HG02852 (cell line): ENCODE data around the gene SPRY2.

Experiments used
- ATAC-seq: cut with Tn5 transposase; IDR thresholded peaks from one replicate; pipeline ENCODE4 v1.9.1; 2021; ENCODE audit warnings: mild to moderate bottlenecking, moderate library complexity; ENCODE audit not compliant: unreplicated experiment

SPRY2 gene

GRCh38 chr13:80314711-80315653 is 25.9 kb downstream of the SPRY2 start:
- no peak for ATAC-seq

GRCh38 chr13:80313668-80314256 is 27.2 kb downstream of the SPRY2 start:
- no peak for ATAC-seq

GRCh38 chr13:80312967-80313366 is 28.0 kb downstream of the SPRY2 start:
- no peak for ATAC-seq

GRCh38 chr13:80312012-80312704 is 28.8 kb downstream of the SPRY2 start:
- ATAC-seq = no peak

GRCh38 chr13:80309926-80310325 is 31.0 kb downstream of the SPRY2 start:
- ATAC-seq = no peak

GRCh38 chr13:80307401-80307987 is 33.4 kb downstream of the SPRY2 start:
- no peak for ATAC-seq

GRCh38 chr13:80306337-80306972 is 34.5 kb downstream of the SPRY2 start:
- ATAC-seq = no peak

GRCh38 chr13:80305737-80306136 is 35.2 kb downstream of the SPRY2 start:
- no peak for ATAC-seq

- ATAC-seq = no peak
Measured at GRCh38 chr13:80303225-80303811, 37.6 kb downstream of the SPRY2 start.

- ATAC-seq = no peak
Measured at GRCh38 chr13:80299046-80299445, 41.9 kb downstream of the SPRY2 start.

- ATAC-seq = no peak
Measured at GRCh38 chr13:80297503-80297902, 43.4 kb downstream of the SPRY2 start.

- no peak for ATAC-seq
Measured at GRCh38 chr13:80297094-80297493, 43.8 kb downstream of the SPRY2 start.

- ATAC-seq = no peak
Measured at GRCh38 chr13:80296638-80297037, 44.3 kb downstream of the SPRY2 start.

- no peak for ATAC-seq
Measured at GRCh38 chr13:80290591-80290990, 50.3 kb downstream of the SPRY2 start.
